Keratinocyte (primary cell): Measurements from ENCODE around the gene FAM110D. TPM values are rescaled to one million over a fixed set of nuclear protein-coding genes. Genes with fewer than 3 reads are reported as not detected.

ENCODE experiments used
- DNase-seq: peaks from one replicate; pipeline ENCODE4 v3.0.0-alpha.2; 2011; ENCODE audit warnings: low read depth, missing footprints, low spot score
- FAIRE-seq: peaks from 2 replicates; lab custom pipeline; 2011; peaks lifted over from hg19 to GRCh38; lab: Jason Lieb, UNC
- H2AFZ ChIP-seq: 2 replicates; pipeline ENCODE4 v1.6.0; 2012; ENCODE audit warnings: low read length, control low read depth, inconsistent platforms; ENCODE audit not compliant: control insufficient read depth
- H3K27ac ChIP-seq: 2 replicates; pipeline ENCODE4 v1.5.1; 2011; ENCODE audit warnings: low read length; ENCODE audit not compliant: control insufficient read depth, insufficient read depth
- H3K27me3 ChIP-seq: 3 replicates; pipeline ENCODE4 v1.6.0; 2011; ENCODE audit warnings: low read length; ENCODE audit not compliant: control insufficient read depth, insufficient read depth; ENCODE audit errors: extremely low read depth
- H3K36me3 ChIP-seq, 2 experiments: 2 replicates in 1 of 2; 3 replicates in 1 of 2; pipeline ENCODE4 v1.5.1; 2011; ENCODE audit warnings: low read length in 2 of 2, mild to moderate bottlenecking in 1 of 2; ENCODE audit not compliant: control insufficient read depth in 2 of 2, insufficient read depth in 2 of 2; ENCODE audit errors: extremely low read depth in 1 of 2
- H3K4me1 ChIP-seq: 3 replicates; pipeline ENCODE4 v1.5.1; 2011; ENCODE audit warnings: low read length; ENCODE audit not compliant: control insufficient read depth, insufficient read depth; ENCODE audit errors: extremely low read depth
- H3K4me2 ChIP-seq: 3 replicates; pipeline ENCODE4 v1.6.0; 2011; ENCODE audit warnings: low read depth, low read length; ENCODE audit not compliant: control insufficient read depth, insufficient read depth; ENCODE audit errors: extremely low read depth
- H3K4me3 ChIP-seq, 3 experiments: fragments of 200-600 bp in 1 of 3; sonication (generic) in 1 of 3; 2 replicates in 2 of 3; 3 replicates in 1 of 3; pipeline ENCODE4 v1.5.1; 2011 to 2016; ENCODE audit warnings: low read length in 3 of 3, mild to moderate bottlenecking in 3 of 3, control low read depth in 2 of 3, inconsistent platforms in 1 of 3, low read depth in 1 of 3, mixed read lengths in 1 of 3, mixed run types in 1 of 3, moderate library complexity in 1 of 3; ENCODE audit not compliant: control insufficient read depth in 2 of 3, insufficient read depth in 2 of 3; ENCODE audit errors: extremely low read depth in 1 of 3
- H3K79me2 ChIP-seq: 2 replicates; pipeline ENCODE4 v1.6.0; 2012; ENCODE audit warnings: low read length; ENCODE audit not compliant: control insufficient read depth, insufficient read depth
- H3K9ac ChIP-seq: 3 replicates; pipeline ENCODE4 v1.6.0; 2011; ENCODE audit warnings: low read length; ENCODE audit not compliant: control insufficient read depth, insufficient read depth; ENCODE audit errors: extremely low read depth
- H3K9me1 ChIP-seq: 3 replicates; pipeline ENCODE4 v1.6.0; 2011; ENCODE audit warnings: low read length; ENCODE audit not compliant: control insufficient read depth, insufficient read depth; ENCODE audit errors: extremely low read depth
- H3K9me3 ChIP-seq: 2 replicates; pipeline ENCODE4 v1.5.1; 2012; ENCODE audit warnings: low read depth, low read length; ENCODE audit not compliant: control insufficient read depth
- H4K20me1 ChIP-seq: 3 replicates; pipeline ENCODE4 v1.6.0; 2011; ENCODE audit warnings: low read length; ENCODE audit not compliant: control insufficient read depth, insufficient read depth; ENCODE audit errors: extremely low read depth
- EZH2 ChIP-seq: IDR thresholded peaks from one replicate; pipeline ENCODE4 v1.6.1; 2012; ENCODE audit warnings: inconsistent platforms, mild to moderate bottlenecking, low read length, moderate library complexity
- dilution Hi-C: fragments of 300-500 bp; cut with MboI; formaldehyde crosslinking; loops from one replicate; pipeline ENCODE4 v1.7.0; 2020; ENCODE audit warnings: low sequenced_read_pairs; ENCODE audit not compliant: extremely low pct_ligation_motif_present
- polyA plus RNA-seq, 5 experiments: library from polyadenylated mRNA; depleted of rRNA in 3 of 5; stranded (reverse) in 3 of 5; stranded (forward) in 1 of 5; unstranded in 1 of 5; fragments of >200 nt; gene quantifications; 1 replicate in 1 of 5; 2 replicates in 3 of 5; 3 replicates in 1 of 5; pipeline versions ENCODE4 v1.2.1 to v1.2.3, GENCODE V29; 2011 to 2012; ENCODE audit warnings: missing spikeins in 2 of 5, low read depth in 1 of 5, low replicate concordance in 1 of 5
- TF ChIP-seq, protein P1 (sequence below), 3 experiments: IDR thresholded peaks in 1 of 3; conservative IDR thresholded peaks in 1 of 3; optimal IDR thresholded peaks in 1 of 3; 2 replicates in 2 of 3; 3 replicates in 1 of 3; pipeline versions ENCODE3 to v1.5.1; 2011; ENCODE audit warnings: low read length in 3 of 3, mild to moderate bottlenecking in 3 of 3, moderate library complexity in 2 of 3, control low read depth in 1 of 3, inconsistent platforms in 1 of 3; ENCODE audit not compliant: insufficient read depth in 2 of 3; ENCODE audit errors: extremely low read depth in 1 of 3

The FAM110D gene
- polyA plus RNA-seq, 1 donor (not counting 4 experiments of a cell fraction or from before 2014, with no cell fraction given) = not detected

DNA sequence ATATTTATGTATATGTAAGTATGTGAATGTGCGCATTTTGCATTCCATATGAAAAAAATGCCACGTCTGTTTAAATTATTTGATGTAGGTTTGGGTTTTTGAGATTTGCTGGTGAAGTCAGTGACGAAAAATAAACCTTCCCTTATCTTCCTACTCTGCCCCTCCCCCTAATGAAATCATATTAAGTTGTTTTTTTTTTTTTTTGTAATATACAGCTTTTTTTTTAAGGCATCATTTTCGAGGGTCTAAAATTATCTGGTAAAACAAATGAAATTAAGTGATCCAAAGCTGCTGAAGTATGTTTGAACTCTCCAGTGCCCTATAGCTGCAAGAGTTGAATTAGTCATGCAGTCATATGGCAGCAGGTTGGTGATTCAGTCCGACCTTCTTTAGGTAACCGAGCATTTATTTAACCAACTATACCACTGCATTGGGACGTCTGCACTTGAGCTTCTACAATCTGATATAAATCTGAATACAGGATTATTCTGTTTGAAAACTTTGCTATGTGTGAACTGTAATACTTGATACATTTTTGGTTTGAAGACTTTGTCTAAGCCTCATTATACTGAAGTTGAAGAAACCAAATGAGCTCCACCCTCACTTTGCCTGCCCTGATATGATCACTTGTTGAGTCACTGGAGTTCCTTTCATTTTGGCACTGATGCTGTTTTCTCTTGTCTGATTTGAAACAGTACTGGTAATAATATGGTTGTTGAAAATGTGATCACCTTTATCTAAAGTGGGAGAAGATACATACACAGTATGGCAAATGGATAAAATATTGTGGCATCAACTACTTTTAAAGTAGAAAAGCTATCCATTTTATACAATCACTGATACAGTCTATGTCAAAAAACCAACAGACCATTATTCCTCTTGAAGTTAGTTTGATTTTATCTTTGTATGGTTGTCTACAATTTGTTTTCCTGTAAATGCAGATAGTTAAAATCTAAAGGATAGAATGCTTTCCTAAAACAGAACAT, 35.6 kb upstream of the FAM110D start:
- Histone ChIP-seq H3K4me1 (peaks cover 36% of the 10 kb centered on the region), H3K9me1 (no peaks in the 10 kb centered on the region), H3K9me3 (no peaks in the 10 kb centered on the region), H3K79me2 (no peaks in the 10 kb centered on the region), H3K9ac (no peak overlapping the region), H2AFZ (peak overlapping the region; percentile 5), H4K20me1 (no peaks in the 10 kb centered on the region), H3K27ac (peak overlapping the region; percentile 71), H3K4me3 (peak overlapping the region in 2 of 3 experiments; percentile 11 to 50), H3K27me3 (no peaks in the 10 kb centered on the region), H3K4me2 (peak overlapping the region; percentile 58), H3K36me3 (no peaks in the 10 kb centered on the region)
- dilution Hi-C loops = no loop called here
- DNase-seq = no peak
- TF ChIP-seq EZH2 = no peak
- TF ChIP-seq, protein P1, sequence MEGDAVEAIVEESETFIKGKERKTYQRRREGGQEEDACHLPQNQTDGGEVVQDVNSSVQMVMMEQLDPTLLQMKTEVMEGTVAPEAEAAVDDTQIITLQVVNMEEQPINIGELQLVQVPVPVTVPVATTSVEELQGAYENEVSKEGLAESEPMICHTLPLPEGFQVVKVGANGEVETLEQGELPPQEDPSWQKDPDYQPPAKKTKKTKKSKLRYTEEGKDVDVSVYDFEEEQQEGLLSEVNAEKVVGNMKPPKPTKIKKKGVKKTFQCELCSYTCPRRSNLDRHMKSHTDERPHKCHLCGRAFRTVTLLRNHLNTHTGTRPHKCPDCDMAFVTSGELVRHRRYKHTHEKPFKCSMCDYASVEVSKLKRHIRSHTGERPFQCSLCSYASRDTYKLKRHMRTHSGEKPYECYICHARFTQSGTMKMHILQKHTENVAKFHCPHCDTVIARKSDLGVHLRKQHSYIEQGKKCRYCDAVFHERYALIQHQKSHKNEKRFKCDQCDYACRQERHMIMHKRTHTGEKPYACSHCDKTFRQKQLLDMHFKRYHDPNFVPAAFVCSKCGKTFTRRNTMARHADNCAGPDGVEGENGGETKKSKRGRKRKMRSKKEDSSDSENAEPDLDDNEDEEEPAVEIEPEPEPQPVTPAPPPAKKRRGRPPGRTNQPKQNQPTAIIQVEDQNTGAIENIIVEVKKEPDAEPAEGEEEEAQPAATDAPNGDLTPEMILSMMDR (optimal IDR thresholded peaks at IDR 0.05 in 1 of 3, IDR thresholded peaks at IDR 0.05 in 1 of 3, conservative IDR thresholded peaks at IDR 0.05 in 1 of 3; ENCODE audit: extremely low read depth in 1 of 3, insufficient read depth in 2 of 3, low read length in 3 of 3) = no peak
- peak; percentile 95 for FAIRE-seq

DNA sequence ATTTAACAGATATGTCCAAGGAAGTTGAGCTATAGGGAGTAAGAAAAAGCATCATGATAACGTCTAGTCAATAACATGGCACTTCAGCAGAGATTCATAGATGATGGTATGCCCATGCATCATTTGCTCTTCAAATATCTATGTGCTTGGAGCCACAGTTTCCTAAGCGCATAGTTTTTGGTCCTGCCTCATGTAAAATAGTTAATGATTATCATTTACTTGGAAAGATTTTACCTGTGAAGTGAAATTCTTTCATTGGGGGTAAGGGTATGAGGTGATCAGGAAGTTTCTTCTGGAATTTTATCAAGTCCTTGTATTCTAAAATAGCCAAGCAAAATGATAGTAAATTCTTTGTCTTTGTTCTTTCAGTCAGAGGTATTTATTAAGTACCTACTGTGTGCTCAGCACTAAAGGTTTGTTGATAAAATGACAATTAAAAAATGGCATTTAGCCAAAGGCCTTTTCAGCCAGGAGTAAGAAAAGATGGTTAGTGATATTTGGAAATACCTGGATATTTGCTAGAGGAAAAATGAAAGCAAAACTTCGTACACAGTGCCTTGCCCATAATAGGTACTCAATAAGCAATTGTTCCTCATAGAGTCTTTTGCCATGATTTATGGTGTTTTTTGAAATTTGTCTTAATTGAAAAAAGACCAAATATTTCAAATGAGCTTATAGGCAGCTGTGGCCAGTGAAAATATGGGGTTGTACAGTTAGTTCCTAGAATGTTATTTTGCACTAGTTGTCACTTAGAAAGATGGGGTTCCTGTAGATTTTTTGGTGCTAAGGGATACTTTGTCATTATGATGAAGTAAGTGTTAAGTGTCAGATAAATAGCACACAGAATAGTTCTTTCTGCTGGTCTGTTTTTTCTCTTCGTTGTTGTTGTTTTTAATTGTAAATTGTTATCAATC, 34.2 kb upstream of the FAM110D start:
- no peaks in the 10 kb centered on the region for H3K9me1 ChIP-seq
- H3K4me2 ChIP-seq = peak overlapping the region; percentile 72
- H3K79me2 ChIP-seq = no peaks in the 10 kb centered on the region
- no peak overlapping the region for H2AFZ ChIP-seq
- no peaks in the 10 kb centered on the region for H3K36me3 ChIP-seq
- TF ChIP-seq, protein P1 (optimal IDR thresholded peaks at IDR 0.05 in 1 of 3, IDR thresholded peaks at IDR 0.05 in 1 of 3, conservative IDR thresholded peaks at IDR 0.05 in 1 of 3; ENCODE audit: extremely low read depth in 1 of 3, insufficient read depth in 2 of 3, low read length in 3 of 3) = no peak
- TF ChIP-seq EZH2 = no peak
- no peaks in the 10 kb centered on the region for H3K9me3 ChIP-seq
- no peak overlapping the region for H3K9ac ChIP-seq
- DNase-seq (no peak), FAIRE-seq (no peak)
- H3K4me3 ChIP-seq = peak overlapping the region in 2 of 3 experiments; percentile 9 to 31
- peak overlapping the region; percentile 71 for H3K27ac ChIP-seq
- H3K4me1 ChIP-seq = peaks cover 36% of the 10 kb centered on the region
- no peaks in the 10 kb centered on the region for H3K27me3 ChIP-seq
- dilution Hi-C loops = no loop called here
- no peaks in the 10 kb centered on the region for H4K20me1 ChIP-seq
